IMR-90 (cell line): ENCODE results near the gene GALNT9. TPM values are rescaled to one million over a fixed set of nuclear protein-coding genes. Genes with fewer than 3 reads are reported as not detected.

Source experiments
- ATAC-seq: fragments of 200-7000 bp; cut with Tn5 transposase; 2 replicates; pipeline ENCODE4 v1.9.1; 2020; ENCODE audit warnings: low read depth, mild to moderate bottlenecking, moderate library complexity
- BruUV-seq: library from RNA; stranded (reverse); fragments of 400-500 nt; replicated peaks from 2 replicates; lab custom pipeline; 2021; lab: Mats Ljungman, UMichigan
- CTCF ChIA-PET: fragments of 300-600 bp; formaldehyde crosslinking; extraction: SDS; loops from one replicate; lab custom pipeline; 2021; ENCODE audit warnings: antibody characterized with exemption; lab: Yijun Ruan, JAX
- POLR2A ChIA-PET: fragments of 300-600 bp; sonication (Branson Sonifier 250); formaldehyde crosslinking; loops from one replicate; lab custom pipeline; 2022; ENCODE audit warnings: antibody characterized with exemption; ENCODE audit not compliant: unreplicated experiment; lab: Charles Lee
- DNase-seq: peaks from one replicate; pipeline ENCODE4 v3.0.0; 2013
- H2AFZ ChIP-seq: replicated peaks from 2 replicates; pipeline ENCODE3; 2013; ENCODE audit warnings: low read length, mild to moderate bottlenecking; ENCODE audit not compliant: poor library complexity
- H2AK5ac ChIP-seq: 2 replicates; pipeline ENCODE4 v1.6.1; 2013; ENCODE audit warnings: low read depth, low read length, inconsistent platforms
- H2AK9ac ChIP-seq: replicated peaks from 2 replicates; pipeline ENCODE3; 2013; ENCODE audit warnings: mild to moderate bottlenecking, low read depth, low read length, moderate library complexity; ENCODE audit not compliant: poor library complexity
- H2BK120ac ChIP-seq: 2 replicates; pipeline ENCODE4 v1.6.1; 2013; ENCODE audit warnings: low read depth, low read length, inconsistent platforms
- H2BK15ac ChIP-seq: 3 replicates; pipeline ENCODE4 v1.6.1; 2013; ENCODE audit warnings: low read depth, low read length, inconsistent platforms
- H2BK20ac ChIP-seq: 2 replicates; pipeline ENCODE4 v1.6.1; 2013; ENCODE audit warnings: low read depth, mild to moderate bottlenecking, inconsistent platforms, low read length, moderate library complexity
- H2BK5ac ChIP-seq: 2 replicates; pipeline ENCODE4 v1.6.1; 2013; ENCODE audit warnings: mild to moderate bottlenecking, low read depth, low read length, inconsistent platforms; ENCODE audit not compliant: poor library complexity, severe bottlenecking
- H3K14ac ChIP-seq: replicated peaks from 2 replicates; pipeline ENCODE4 v1.6.1; 2013; ENCODE audit warnings: low read depth, low read length, inconsistent platforms
- H3K18ac ChIP-seq: 2 replicates; pipeline ENCODE4 v1.6.1; 2013; ENCODE audit warnings: low read depth, low read length, control low read depth
- H3K23ac ChIP-seq: 2 replicates; pipeline ENCODE4 v1.6.1; 2013; ENCODE audit warnings: low read depth, low read length, inconsistent platforms
- H3K27ac ChIP-seq: 2 replicates; pipeline ENCODE4 v1.5.1; 2013; ENCODE audit warnings: mild to moderate bottlenecking, control low read depth, low read length; ENCODE audit not compliant: insufficient read depth
- H3K27me3 ChIP-seq: 2 replicates; pipeline ENCODE4 v1.6.1; 2013; ENCODE audit warnings: low read length; ENCODE audit not compliant: control insufficient read depth, insufficient read depth
- H3K36me3 ChIP-seq: 2 replicates; pipeline ENCODE4 v1.6.1; 2013; ENCODE audit warnings: low read length, mixed read lengths; ENCODE audit not compliant: control insufficient read depth, insufficient read depth
- H3K4ac ChIP-seq: 2 replicates; pipeline ENCODE4 v1.6.1; 2013; ENCODE audit warnings: low read depth, low read length, inconsistent platforms
- H3K4me1 ChIP-seq: 2 replicates; pipeline ENCODE4 v1.6.1; 2013; ENCODE audit warnings: low read length, mixed read lengths; ENCODE audit not compliant: control insufficient read depth, insufficient read depth
- H3K4me2 ChIP-seq: 2 replicates; pipeline ENCODE4 v1.6.1; 2013; ENCODE audit warnings: low read depth, mild to moderate bottlenecking, control low read depth, low read length, moderate library complexity
- H3K4me3 ChIP-seq: 2 replicates; pipeline ENCODE4 v1.5.1; 2013; ENCODE audit warnings: low read depth, mild to moderate bottlenecking, control low read depth, low read length, moderate library complexity; ENCODE audit not compliant: insufficient read depth
- H3K56ac ChIP-seq: 2 replicates; pipeline ENCODE4 v1.6.1; 2013; ENCODE audit warnings: low read length, inconsistent platforms; ENCODE audit not compliant: insufficient read depth; ENCODE audit errors: extremely low read depth
- H3K79me1 ChIP-seq, 2 experiments: 2 replicates each; pipeline ENCODE4 v1.6.1; 2013; ENCODE audit warnings: low read length in 2 of 2, inconsistent platforms in 1 of 2, low read depth in 1 of 2
- H3K9ac ChIP-seq: 2 replicates; pipeline ENCODE4 v1.6.1; 2013; ENCODE audit warnings: low read depth, low read length, control low read depth
- H3K9me1 ChIP-seq: 2 replicates; pipeline ENCODE4 v1.6.1; 2013; ENCODE audit warnings: low read length, inconsistent platforms; ENCODE audit not compliant: insufficient read depth
- H3K9me3 ChIP-seq: 2 replicates; pipeline ENCODE4 v1.6.1; 2013; ENCODE audit warnings: low read length; ENCODE audit not compliant: control insufficient read depth, insufficient read depth
- H4K20me1 ChIP-seq: 2 replicates; pipeline ENCODE4 v1.6.1; 2013; ENCODE audit warnings: low read length, inconsistent platforms; ENCODE audit not compliant: insufficient read depth
- H4K5ac ChIP-seq: 2 replicates; pipeline ENCODE4 v1.6.1; 2013; ENCODE audit warnings: mild to moderate bottlenecking, low read depth, low read length, control low read depth
- H4K8ac ChIP-seq, 2 experiments: 2 replicates each; pipeline ENCODE4 v1.6.1; 2013; ENCODE audit warnings: low read depth in 2 of 2, low read length in 2 of 2, control low read depth in 1 of 2, inconsistent platforms in 1 of 2
- H4K91ac ChIP-seq: 2 replicates; pipeline ENCODE4 v1.6.1; 2013; ENCODE audit warnings: low read depth, low read length, inconsistent platforms; ENCODE audit not compliant: insufficient read depth
- CEBPB ChIP-seq: IDR thresholded peaks from 2 replicates; pipeline ENCODE4 v1.6.1; 2012; ENCODE audit warnings: low read depth, low read length, improper control_type of control experiment
- CHD1 ChIP-seq: IDR thresholded peaks from 2 replicates; pipeline ENCODE4 v1.6.1; 2012; ENCODE audit warnings: low read depth, low read length, improper control_type of control experiment
- MAFK ChIP-seq: IDR thresholded peaks from 2 replicates; pipeline ENCODE4 v1.6.1; 2012; ENCODE audit warnings: low read depth, low read length, improper control_type of control experiment
- MAZ ChIP-seq: IDR thresholded peaks from 2 replicates; pipeline ENCODE4 v1.6.1; 2012; ENCODE audit warnings: low read depth, mild to moderate bottlenecking, low read length, improper control_type of control experiment, moderate library complexity, borderline replicate concordance
- RCOR1 ChIP-seq: IDR thresholded peaks from 2 replicates; pipeline ENCODE4 v1.6.1; 2012; ENCODE audit warnings: mild to moderate bottlenecking, low read length, improper control_type of control experiment; ENCODE audit not compliant: insufficient replicate concordance
- RFX5 ChIP-seq: IDR thresholded peaks from 2 replicates; pipeline ENCODE4 v1.8.0; 2012; ENCODE audit warnings: low read depth, mild to moderate bottlenecking, low read length, moderate library complexity
- USF2 ChIP-seq: fragments of 150-350 bp; IDR thresholded peaks from 2 replicates; pipeline ENCODE4 v1.6.1; 2017; ENCODE audit warnings: mild to moderate bottlenecking, antibody characterized with exemption, low read length, low read depth
- WGBS, 2 experiments: methylation state at CpG; one replicate each; pipeline versions ENCODE4 v1.1.5 to v1.1.7; 2013; ENCODE audit warnings: missing lambda C conversion rate in 2 of 2; ENCODE audit not compliant: insufficient read length in 1 of 2; ENCODE audit errors: extremely low coverage in 2 of 2; 5-methylcytosine and 5-hydroxymethylcytosine counted together
- dilution Hi-C: fragments of 300-500 bp; cut with HindIII; formaldehyde crosslinking; loops from one replicate; pipeline ENCODE4 v1.14.3; 2018; ENCODE audit warnings: low sequenced_read_pairs; ENCODE audit not compliant: unreplicated experiment
- in situ Hi-C: fragments of 300-500 bp; cut with MboI; formaldehyde crosslinking; loops from 3 replicates; pipeline ENCODE4 v1.14.3; 2019; ENCODE audit warnings: low sequenced_read_pairs, inconsistent platforms, mixed read lengths
- intact Hi-C: fragments of 100-400 bp; cut with micrococcal nuclease; formaldehyde crosslinking; loops from 2 replicates; pipeline ENCODE4 v1.10.0; 2022
- polyA plus RNA-seq, 3 experiments: library from polyadenylated mRNA; depleted of rRNA; stranded (reverse); fragments of >200 nt; gene quantifications; 2 replicates each; pipeline ENCODE4 v1.2.3, GENCODE V29; 2012; ENCODE audit warnings: low replicate concordance in 1 of 3
- total RNA-seq: library from RNA; depleted of rRNA; stranded (reverse); fragments of >200 nt; gene quantifications from 2 replicates; pipeline ENCODE4 v1.2.3, GENCODE V29; 2012
- TF ChIP-seq, protein P1 (sequence below): fragments of 150-350 bp; IDR thresholded peaks from 2 replicates; pipeline ENCODE4 v1.6.1; 2016; ENCODE audit warnings: low read depth, mild to moderate bottlenecking, low read length, moderate library complexity, borderline replicate concordance
- TF ChIP-seq, protein P2 (sequence below): conservative IDR thresholded peaks from 2 replicates; pipeline ENCODE4 v1.5.1; 2012; ENCODE audit warnings: mild to moderate bottlenecking, low read depth, low read length, improper control_type of control experiment

The GALNT9 gene
- total and polyA plus RNA-seq, 2 of the 4 experiments (the other 2 are of a cell fraction), result under 0.01 to 0.12 TPM

- Histone ChIP-seq H4K8ac (no peak overlapping the region), H3K9me1 (no peaks in the 10 kb centered on the region), H3K79me1 (no peaks in the 10 kb centered on the region), H3K23ac (no peak overlapping the region), H3K4ac (no peak overlapping the region), H2BK120ac (no peak overlapping the region), H2AFZ (no peak overlapping the region), H3K4me2 (no peak overlapping the region), H4K5ac (no peak overlapping the region), H2AK5ac (no peak overlapping the region), H3K4me3 (no peak overlapping the region), H4K20me1 (no peaks in the 10 kb centered on the region), H3K14ac (no peak overlapping the region), H3K9me3 (no peaks in the 10 kb centered on the region), H2BK5ac (no peak overlapping the region), H3K56ac (no peak overlapping the region), H2BK20ac (no peak overlapping the region), H3K36me3 (no peaks in the 10 kb centered on the region), H3K9ac (no peak overlapping the region), H2BK15ac (no peak overlapping the region), H3K18ac (no peak overlapping the region), H3K27ac (no peak overlapping the region), H3K4me1 (no peaks in the 10 kb centered on the region), H2AK9ac (no peak overlapping the region), H4K91ac (no peak overlapping the region), H3K27me3 (peaks cover 4% of the 10 kb centered on the region; the same call in 1 of the 2 replicates)
- in situ Hi-C loops, result no loop called here
- intact Hi-C loops, result no loop called here
- dilution Hi-C loops, result no loop called here
- ChIA-PET CTCF (no interaction called here), POLR2A (no interaction called here)
- WGBS, 2 experiments, result 79% methylated on average over 10 of the region's 21 CpGs; no CpG with 5 or more reads in 1 of the 2 experiments
- ATAC-seq (no peak), DNase-seq (no peak)
- TF ChIP-seq CEBPB (no peak), RCOR1 (no peak), MAZ (no peak), RFX5 (no peak), CHD1 (no peak), USF2 (no peak), MAFK (no peak)
- TF ChIP-seq, protein P1, sequence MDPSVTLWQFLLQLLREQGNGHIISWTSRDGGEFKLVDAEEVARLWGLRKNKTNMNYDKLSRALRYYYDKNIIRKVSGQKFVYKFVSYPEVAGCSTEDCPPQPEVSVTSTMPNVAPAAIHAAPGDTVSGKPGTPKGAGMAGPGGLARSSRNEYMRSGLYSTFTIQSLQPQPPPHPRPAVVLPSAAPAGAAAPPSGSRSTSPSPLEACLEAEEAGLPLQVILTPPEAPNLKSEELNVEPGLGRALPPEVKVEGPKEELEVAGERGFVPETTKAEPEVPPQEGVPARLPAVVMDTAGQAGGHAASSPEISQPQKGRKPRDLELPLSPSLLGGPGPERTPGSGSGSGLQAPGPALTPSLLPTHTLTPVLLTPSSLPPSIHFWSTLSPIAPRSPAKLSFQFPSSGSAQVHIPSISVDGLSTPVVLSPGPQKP, result no peak
- TF ChIP-seq, protein P2, sequence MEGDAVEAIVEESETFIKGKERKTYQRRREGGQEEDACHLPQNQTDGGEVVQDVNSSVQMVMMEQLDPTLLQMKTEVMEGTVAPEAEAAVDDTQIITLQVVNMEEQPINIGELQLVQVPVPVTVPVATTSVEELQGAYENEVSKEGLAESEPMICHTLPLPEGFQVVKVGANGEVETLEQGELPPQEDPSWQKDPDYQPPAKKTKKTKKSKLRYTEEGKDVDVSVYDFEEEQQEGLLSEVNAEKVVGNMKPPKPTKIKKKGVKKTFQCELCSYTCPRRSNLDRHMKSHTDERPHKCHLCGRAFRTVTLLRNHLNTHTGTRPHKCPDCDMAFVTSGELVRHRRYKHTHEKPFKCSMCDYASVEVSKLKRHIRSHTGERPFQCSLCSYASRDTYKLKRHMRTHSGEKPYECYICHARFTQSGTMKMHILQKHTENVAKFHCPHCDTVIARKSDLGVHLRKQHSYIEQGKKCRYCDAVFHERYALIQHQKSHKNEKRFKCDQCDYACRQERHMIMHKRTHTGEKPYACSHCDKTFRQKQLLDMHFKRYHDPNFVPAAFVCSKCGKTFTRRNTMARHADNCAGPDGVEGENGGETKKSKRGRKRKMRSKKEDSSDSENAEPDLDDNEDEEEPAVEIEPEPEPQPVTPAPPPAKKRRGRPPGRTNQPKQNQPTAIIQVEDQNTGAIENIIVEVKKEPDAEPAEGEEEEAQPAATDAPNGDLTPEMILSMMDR, result no peak
- BruUV-seq, result no TSS peak
These were observed 77.5 kb downstream of the GALNT9 start for GRCh38 chr12:132251741-132252490.
